Omental fat pad (tissue), 4 donors: ENCODE results near the gene PDS5A. TPM values are rescaled to one million over a fixed set of nuclear protein-coding genes. Genes with fewer than 3 reads are reported as not detected.

Experiments used
- ATAC-seq: fragments of 150-250 bp; one replicate; pipeline ENCODE4 v1.9.1; 2016; ENCODE audit warnings: mild to moderate bottlenecking, moderate library complexity; ENCODE audit not compliant: low FRiP score
- DNase-seq: peaks from one replicate; pipeline ENCODE4 v3.0.0-alpha.2; 2019; ENCODE audit warnings: low spot score
- total RNA-seq, 4 donors: library from RNA; depleted of rRNA; stranded (reverse); fragments of >200 nt; gene quantifications; one replicate each; pipeline ENCODE4 v1.1.0, GENCODE V29; 2016
- TF ChIP-seq, protein P1 (sequence below), 3 donors: fragments of 450-650 bp; IDR thresholded peaks; one replicate each; pipeline ENCODE4 v1.5.1; 2016 to 2017; ENCODE audit warnings: antibody characterized with exemption in 3 of 3, mild to moderate bottlenecking in 3 of 3, moderate library complexity in 2 of 3

The PDS5A gene
- total RNA-seq, 4 donors from 2014 or later, result 60.0 to 86.9 (median 75.1) TPM

DNA sequence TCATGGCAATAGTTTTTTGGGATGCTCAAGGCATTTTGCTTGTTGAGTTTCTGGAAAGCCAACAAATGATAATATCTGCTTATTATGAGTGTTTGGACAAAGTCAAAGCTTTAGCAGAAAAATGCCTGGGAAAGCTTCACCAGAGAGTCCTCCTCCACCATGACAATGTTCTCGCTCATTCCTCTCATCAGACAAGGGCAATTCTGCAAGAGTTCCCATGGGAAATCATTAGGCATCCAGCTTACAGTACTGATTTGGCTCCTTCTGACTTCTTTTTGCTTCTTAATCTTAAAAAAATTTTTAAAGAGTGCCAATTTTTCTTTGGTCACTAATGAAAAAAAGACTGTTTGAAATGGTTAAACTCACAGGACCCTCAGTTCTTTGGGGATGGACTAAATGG, 143.4 kb downstream of the PDS5A start:
- ATAC-seq (no peak), DNase-seq (no peak)
- TF ChIP-seq, protein P1, sequence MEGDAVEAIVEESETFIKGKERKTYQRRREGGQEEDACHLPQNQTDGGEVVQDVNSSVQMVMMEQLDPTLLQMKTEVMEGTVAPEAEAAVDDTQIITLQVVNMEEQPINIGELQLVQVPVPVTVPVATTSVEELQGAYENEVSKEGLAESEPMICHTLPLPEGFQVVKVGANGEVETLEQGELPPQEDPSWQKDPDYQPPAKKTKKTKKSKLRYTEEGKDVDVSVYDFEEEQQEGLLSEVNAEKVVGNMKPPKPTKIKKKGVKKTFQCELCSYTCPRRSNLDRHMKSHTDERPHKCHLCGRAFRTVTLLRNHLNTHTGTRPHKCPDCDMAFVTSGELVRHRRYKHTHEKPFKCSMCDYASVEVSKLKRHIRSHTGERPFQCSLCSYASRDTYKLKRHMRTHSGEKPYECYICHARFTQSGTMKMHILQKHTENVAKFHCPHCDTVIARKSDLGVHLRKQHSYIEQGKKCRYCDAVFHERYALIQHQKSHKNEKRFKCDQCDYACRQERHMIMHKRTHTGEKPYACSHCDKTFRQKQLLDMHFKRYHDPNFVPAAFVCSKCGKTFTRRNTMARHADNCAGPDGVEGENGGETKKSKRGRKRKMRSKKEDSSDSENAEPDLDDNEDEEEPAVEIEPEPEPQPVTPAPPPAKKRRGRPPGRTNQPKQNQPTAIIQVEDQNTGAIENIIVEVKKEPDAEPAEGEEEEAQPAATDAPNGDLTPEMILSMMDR (IDR thresholded peaks at IDR 0.05), result no peak

DNA sequence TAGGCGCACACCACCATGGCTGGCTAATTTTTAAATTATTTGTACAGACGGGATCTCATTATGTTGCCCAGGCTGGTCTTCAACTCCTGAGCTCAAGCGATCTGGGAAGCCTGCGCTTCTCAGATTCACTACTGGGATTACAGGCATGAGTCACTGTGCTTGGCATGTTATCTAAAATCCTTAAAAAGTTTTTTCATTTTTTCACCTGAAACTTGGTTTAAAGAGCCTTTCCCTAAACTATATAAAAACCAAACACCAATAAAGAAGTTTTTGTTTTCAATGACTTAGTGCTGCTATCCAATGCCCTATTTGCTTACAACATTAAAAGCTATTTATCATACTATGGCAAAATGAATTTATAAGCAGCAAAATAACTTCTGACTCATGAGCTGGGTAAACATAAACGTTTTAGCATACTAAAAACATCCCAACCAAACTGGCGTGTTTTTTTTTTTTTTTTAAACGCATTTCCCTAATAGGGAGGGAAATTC, 151.9 kb downstream of the PDS5A start:
- ATAC-seq (no peak), DNase-seq (no peak)
- TF ChIP-seq, protein P1 (IDR thresholded peaks at IDR 0.05), result no peak

DNA sequence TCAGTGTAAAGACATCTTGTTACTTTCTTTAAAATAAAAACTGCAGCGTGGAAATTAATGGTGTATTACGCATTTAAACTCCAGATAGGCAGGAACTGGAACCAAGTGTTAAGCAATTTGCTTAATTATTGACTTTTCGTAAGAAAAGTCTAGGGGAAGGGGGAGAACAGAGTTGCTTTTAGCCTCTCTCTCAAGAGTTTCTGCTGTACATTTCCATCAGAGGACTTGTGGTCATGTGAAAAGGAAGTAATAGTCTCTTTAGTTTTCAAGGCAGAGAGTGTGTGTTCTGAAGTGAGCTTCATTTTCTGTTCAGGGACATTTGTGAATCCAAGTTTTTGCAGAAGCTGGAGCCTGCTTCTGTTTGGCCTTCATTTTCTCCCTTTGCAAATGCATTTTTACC, 152.6 kb downstream of the PDS5A start:
- ATAC-seq (no peak), DNase-seq (no peak)
- TF ChIP-seq, protein P1 (IDR thresholded peaks at IDR 0.05), result no peak

DNA sequence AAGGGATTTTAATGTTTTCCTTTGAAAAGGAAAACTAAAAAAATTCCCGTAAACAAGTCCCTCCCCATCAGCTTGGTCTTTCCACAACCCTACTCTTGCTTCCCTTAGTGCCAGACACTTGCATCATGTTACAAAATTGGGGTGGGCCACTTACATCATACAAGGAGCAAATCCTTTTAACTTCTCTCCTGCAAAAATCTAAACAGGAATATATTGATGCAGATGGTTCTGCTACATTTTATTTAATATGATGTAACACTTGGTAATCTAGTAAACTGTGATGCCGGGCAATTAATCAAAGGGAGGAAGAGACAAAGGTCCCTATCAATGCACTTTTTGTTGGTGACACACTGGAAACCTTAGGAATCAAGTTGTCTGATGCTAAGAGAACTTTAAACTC, 154.5 kb downstream of the PDS5A start:
- no peak for DNase-seq
- ATAC-seq, result no peak

DNA sequence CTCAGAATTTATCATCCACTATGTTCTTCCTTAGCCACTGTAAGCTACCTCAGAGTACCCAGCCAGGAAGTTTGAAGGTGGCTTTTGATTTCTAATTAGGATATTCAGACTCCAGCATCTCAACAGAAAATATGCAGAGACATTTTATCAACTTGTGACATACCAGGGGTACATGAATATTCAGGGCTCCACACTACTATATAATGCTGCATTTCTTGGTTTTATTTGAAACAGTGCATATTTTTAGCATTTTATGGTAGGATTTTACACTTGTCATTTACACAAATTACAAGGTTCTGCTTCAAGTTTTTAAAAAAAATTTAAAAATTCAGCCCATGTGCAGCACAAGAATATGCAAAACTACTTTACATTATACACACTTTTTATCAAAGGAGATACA, 155.0 kb downstream of the PDS5A start:
- no peak for ATAC-seq
- TF ChIP-seq, protein P1 (IDR thresholded peaks at IDR 0.05), result no peak

More for the DNA sequence above, 154.5 kb downstream of the PDS5A start:
- TF ChIP-seq, protein P1 (IDR thresholded peaks at IDR 0.05), result no peak

DNA sequence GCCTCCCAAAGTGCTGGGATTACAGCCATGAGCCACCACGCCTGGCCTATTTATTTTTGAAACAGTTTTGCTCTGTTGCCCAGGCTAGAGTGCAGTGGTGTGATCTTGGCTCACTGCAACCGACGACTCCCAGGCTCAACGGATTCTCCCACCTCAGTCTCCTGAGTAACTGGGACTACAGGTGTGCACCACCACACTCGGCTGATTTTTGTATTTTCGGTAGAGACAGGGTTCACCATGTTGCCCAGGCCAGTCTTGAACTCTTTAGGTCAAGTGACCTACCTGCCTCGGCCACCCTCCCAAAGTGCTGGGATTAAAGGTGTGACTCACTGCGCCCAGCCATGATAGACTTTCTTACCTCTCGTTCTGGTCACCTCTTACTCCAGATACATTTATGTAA, 155.8 kb downstream of the PDS5A start:
- DNase-seq (no peak), ATAC-seq (no peak)
- TF ChIP-seq, protein P1 (IDR thresholded peaks at IDR 0.05), result no peak

More for the DNA sequence above, 155.0 kb downstream of the PDS5A start:
- DNase-seq, result no peak

DNA sequence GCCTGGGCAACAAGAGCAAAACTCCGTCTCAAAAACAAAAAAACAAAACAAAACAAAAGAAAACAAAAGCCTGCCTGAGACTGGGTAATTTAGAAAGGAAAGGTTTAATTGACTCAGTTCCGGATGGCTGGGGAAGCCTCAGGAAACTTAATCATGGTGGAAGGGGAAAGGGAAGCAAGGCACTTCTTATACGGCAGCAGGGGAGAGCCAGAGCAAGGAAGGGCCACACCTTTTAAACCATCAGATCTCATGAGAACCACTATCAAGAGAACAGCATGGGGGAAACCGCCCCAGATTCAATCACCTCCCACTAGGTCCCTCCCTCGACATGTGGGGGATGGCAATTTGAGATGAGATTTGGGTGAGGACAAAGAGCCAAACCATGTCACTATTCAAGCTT, 157.5 kb downstream of the PDS5A start:
- DNase-seq (no peak), ATAC-seq (no peak)
- TF ChIP-seq, protein P1 (IDR thresholded peaks at IDR 0.05), result no peak
